ENCODE measurements around the gene KITLG.
"Not testable (repeated sequence)": the region's sequence is repeated elsewhere in the genome, so short reads cannot be mapped to it uniquely, and the experiment has no call there.

The KITLG gene

DNA sequence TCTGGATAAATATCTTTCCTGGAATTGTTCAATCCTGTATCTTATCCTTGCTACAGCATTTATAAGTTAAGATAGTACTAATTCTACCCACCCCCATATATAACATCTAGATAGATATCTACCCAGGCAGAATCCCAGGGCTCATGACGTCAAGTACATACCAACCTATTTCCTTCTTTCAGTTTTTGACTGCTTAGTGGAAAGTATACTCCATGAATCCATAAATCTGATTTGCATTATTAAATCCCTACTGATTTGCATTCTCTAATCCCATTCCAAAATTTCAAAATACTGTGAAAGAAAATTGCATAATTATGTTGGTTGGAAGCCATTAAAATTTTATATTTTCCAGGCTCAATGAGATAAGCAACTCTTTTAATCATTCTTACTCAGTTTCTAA, 111.7 kb downstream of the KITLG start:
- no peak for DNase-seq
- Histone ChIP-seq H3K36me3 (no peaks in the 10 kb centered on the region), H3K9me3 (no peaks in the 10 kb centered on the region), H3K4me1 (no peaks in the 10 kb centered on the region), H3K4me3 (ENCODE audit: low read depth, low read length) (no peak overlapping the region), H3K27me3 (no peaks in the 10 kb centered on the region)
- TF ChIP-seq, protein P1, sequence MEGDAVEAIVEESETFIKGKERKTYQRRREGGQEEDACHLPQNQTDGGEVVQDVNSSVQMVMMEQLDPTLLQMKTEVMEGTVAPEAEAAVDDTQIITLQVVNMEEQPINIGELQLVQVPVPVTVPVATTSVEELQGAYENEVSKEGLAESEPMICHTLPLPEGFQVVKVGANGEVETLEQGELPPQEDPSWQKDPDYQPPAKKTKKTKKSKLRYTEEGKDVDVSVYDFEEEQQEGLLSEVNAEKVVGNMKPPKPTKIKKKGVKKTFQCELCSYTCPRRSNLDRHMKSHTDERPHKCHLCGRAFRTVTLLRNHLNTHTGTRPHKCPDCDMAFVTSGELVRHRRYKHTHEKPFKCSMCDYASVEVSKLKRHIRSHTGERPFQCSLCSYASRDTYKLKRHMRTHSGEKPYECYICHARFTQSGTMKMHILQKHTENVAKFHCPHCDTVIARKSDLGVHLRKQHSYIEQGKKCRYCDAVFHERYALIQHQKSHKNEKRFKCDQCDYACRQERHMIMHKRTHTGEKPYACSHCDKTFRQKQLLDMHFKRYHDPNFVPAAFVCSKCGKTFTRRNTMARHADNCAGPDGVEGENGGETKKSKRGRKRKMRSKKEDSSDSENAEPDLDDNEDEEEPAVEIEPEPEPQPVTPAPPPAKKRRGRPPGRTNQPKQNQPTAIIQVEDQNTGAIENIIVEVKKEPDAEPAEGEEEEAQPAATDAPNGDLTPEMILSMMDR (IDR thresholded peaks at IDR 0.05; ENCODE audit: low read depth, low read length) = no peak

DNA sequence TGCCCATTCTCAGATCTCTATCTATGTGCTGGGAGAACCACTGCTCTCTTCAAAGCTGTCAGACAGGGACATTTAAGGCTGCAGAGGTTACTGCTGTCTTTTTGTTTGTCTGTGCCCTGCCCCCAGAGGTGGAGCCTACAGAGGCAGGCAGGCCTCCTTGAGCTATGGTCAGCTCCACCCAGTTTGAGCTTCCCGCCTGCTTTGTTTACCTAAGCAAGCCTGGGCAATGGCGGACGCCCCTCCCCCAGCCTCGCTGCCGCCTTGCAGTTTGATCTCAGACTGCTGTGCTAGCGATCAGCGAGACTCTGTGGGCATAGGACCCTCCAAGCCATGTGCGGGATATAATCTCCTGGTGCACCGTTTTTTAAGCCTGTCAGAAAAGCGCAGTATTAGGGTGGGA, 113.6 kb downstream of the KITLG start:
- H3K9me3 ChIP-seq; H3K4me3 ChIP-seq (ENCODE audit: low read depth, low read length); DNase-seq; H3K27me3 ChIP-seq; H3K4me1 ChIP-seq; H3K36me3 ChIP-seq: not testable (repeated sequence)

DNA sequence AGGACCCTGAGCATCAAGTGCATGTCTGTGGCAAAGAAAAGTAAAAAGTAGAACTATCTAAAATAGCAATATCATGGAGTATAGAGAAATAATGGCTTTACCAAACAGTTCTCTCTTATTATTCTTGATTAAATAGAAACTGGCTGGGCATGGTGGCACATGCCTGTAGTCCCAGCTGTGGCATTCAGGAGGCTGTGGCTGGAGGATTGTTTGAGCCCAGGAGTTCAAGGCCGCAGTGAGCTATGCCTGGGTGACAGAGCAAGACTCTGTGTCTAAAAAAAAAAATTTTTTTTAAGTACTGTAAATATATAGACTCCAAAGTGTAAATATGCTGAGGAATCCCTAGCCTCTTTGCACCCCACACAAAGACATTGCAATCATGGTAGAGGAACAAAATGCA, 121.9 kb downstream of the KITLG start:
- TF ChIP-seq, protein P1 (IDR thresholded peaks at IDR 0.05; ENCODE audit: low read depth, low read length) = no peak
- no peaks in the 10 kb centered on the region for H3K27me3 ChIP-seq
- H3K9me3 ChIP-seq = no peaks in the 10 kb centered on the region
- no peaks in the 10 kb centered on the region for H3K4me1 ChIP-seq
- no peak overlapping the region for H3K4me3 ChIP-seq (ENCODE audit: low read depth, low read length)
- H3K36me3 ChIP-seq = no peaks in the 10 kb centered on the region
- DNase-seq = no peak

DNA sequence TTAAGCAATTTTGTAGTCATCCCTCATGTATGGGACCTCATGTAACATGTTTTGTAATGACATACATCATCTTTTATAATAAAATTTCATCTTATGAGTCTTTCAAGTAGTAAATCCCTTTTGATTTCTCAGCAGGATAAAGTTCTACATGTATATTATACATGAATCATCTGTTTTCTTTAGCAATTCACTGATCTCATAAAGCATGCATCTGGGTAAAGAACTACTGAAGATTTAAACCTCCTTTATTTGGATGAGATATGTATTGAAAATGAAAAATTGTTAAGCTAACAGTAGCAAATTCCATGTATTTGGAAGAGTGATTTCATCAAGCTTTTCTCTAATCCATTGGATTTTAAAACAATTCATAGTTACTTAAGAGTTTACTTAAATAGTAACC, 126.9 kb downstream of the KITLG start:
- DNase-seq = no peak
- Histone ChIP-seq H3K4me1 (no peaks in the 10 kb centered on the region), H3K9me3 (no peaks in the 10 kb centered on the region), H3K27me3 (no peaks in the 10 kb centered on the region), H3K36me3 (no peaks in the 10 kb centered on the region), H3K4me3 (ENCODE audit: low read depth, low read length) (no peak overlapping the region)
- TF ChIP-seq, protein P1 (IDR thresholded peaks at IDR 0.05; ENCODE audit: low read depth, low read length) = no peak

DNA sequence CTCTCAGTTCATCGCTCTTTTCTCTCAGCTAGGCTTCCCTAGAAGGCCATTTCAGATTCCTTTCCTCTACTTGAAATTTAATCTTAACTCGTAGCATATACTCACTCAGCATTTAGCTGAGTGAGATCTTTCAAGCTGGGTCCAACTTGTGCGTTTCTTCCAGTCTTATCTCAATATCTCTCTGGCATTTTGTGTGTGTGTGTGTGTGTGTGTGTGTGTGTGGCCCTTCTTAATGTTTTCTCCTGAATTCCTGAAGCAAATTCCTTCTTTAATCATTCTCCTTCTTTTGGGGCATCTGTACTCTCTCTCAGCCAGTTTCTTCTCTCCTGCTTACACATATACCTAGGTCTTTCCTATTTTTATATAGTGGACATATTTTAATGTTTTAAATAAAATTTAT, 129.1 kb downstream of the KITLG start:
- H3K4me1 ChIP-seq = no peaks in the 10 kb centered on the region
- no peaks in the 10 kb centered on the region for H3K36me3 ChIP-seq
- TF ChIP-seq, protein P1 (IDR thresholded peaks at IDR 0.05; ENCODE audit: low read depth, low read length) = no peak
- H3K27me3 ChIP-seq = no peaks in the 10 kb centered on the region
- no peak overlapping the region for H3K4me3 ChIP-seq (ENCODE audit: low read depth, low read length)
- H3K9me3 ChIP-seq = no peaks in the 10 kb centered on the region
- no peak for DNase-seq

DNA sequence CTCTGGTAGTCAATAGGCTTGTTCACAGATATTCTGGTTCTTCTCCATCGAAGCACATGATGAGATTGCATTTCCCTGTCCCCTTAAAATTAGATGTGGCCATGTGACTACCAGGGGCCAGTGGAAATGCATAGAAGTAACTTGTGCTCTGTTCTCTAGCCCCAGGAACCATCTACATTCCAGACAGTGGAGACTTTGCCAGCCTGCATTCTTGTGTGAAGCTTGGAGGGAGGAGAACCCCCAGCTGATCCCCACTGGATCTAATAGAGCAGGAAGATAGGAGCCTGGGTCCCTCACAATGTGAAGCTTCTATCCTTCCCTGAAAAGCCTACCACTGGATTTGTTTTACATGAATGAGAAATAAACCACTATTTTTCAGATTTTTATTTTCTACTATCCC, 130.1 kb downstream of the KITLG start:
- no peaks in the 10 kb centered on the region for H3K27me3 ChIP-seq
- TF ChIP-seq, protein P1 (IDR thresholded peaks at IDR 0.05; ENCODE audit: low read depth, low read length) = no peak
- no peaks in the 10 kb centered on the region for H3K4me1 ChIP-seq
- no peaks in the 10 kb centered on the region for H3K9me3 ChIP-seq
- DNase-seq = no peak
- no peak overlapping the region for H3K4me3 ChIP-seq (ENCODE audit: low read depth, low read length)
- H3K36me3 ChIP-seq = no peaks in the 10 kb centered on the region

DNA sequence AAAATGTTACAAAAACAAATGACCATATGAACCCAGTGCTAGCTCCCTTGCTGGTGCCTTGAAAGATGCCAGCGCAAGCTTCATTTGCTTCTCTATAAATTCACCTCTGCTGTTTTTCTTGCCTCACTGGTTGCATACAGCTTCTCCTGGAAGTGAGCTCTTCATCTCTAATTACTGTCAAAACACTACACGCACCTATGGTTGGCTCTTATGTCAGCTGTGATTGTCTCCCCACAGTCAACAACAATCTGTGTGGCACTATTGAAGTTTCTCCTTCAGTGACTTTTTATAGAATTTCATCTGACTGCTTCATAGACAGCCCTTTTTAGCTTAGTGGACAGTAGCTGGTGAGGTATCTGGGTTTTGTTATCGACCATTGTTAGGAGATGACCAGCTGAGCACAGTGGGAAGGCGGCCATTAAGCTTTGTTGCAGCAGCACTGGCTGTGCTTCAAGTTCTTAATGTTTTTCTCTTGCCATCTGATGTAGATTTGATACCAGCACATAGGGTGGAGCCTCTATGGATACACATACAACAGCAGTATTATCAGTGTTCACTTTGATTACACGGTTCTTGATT, 131.8 kb downstream of the KITLG start:
- H3K4me1 ChIP-seq = no peaks in the 10 kb centered on the region
- DNase-seq = no peak
- no peaks in the 10 kb centered on the region for H3K27me3 ChIP-seq
- H3K4me3 ChIP-seq (ENCODE audit: low read depth, low read length) = no peak overlapping the region
- no peaks in the 10 kb centered on the region for H3K36me3 ChIP-seq
- H3K9me3 ChIP-seq = no peaks in the 10 kb centered on the region
- TF ChIP-seq, protein P1 (IDR thresholded peaks at IDR 0.05; ENCODE audit: low read depth, low read length) = no peak

Data from BE2C (cell line).